GM18861 (cell line): Measurements from ENCODE around the gene KCNIP4.
A peak's percentile ranks its signal among the peaks of the same experiment; 100 is the strongest.

Experiments used
- ATAC-seq: cut with Tn5 transposase; IDR thresholded peaks from one replicate; pipeline ENCODE4 v1.9.1; 2021; ENCODE audit not compliant: unreplicated experiment

KCNIP4 gene

GRCh38 chr4:21768349-21769310, 179.9 kb downstream of the KCNIP4 start:
- ATAC-seq, result peak; percentile 67

GRCh38 chr4:21765810-21766407, 182.7 kb downstream of the KCNIP4 start:
- peak; percentile 61 for ATAC-seq

- ATAC-seq, result no peak
Measured at GRCh38 chr4:21763855-21764254, 184.7 kb downstream of the KCNIP4 start.

- ATAC-seq, result no peak
Measured at GRCh38 chr4:21757248-21757647, 191.3 kb downstream of the KCNIP4 start.

GRCh38 chr4:21753084-21753760, 195.3 kb downstream of the KCNIP4 start:
- no peak for ATAC-seq

GRCh38 chr4:21752616-21753015, 196.0 kb downstream of the KCNIP4 start:
- ATAC-seq, result no peak

GRCh38 chr4:21749924-21750323, 198.6 kb downstream of the KCNIP4 start:
- ATAC-seq, result no peak

- no peak for ATAC-seq
Measured at GRCh38 chr4:21749412-21749811, 199.2 kb downstream of the KCNIP4 start.

- ATAC-seq, result no peak
Measured at GRCh38 chr4:21744046-21744445, 204.5 kb downstream of the KCNIP4 start.

GRCh38 chr4:21742326-21742725, 206.2 kb downstream of the KCNIP4 start:
- ATAC-seq, result no peak

GRCh38 chr4:21738821-21739220, 209.8 kb downstream of the KCNIP4 start:
- ATAC-seq, result no peak

- ATAC-seq, result no peak
Measured at GRCh38 chr4:21735866-21736265, 212.7 kb downstream of the KCNIP4 start.

- no peak for ATAC-seq
Measured at GRCh38 chr4:21733894-21734630, 214.5 kb downstream of the KCNIP4 start.

- ATAC-seq, result no peak
Measured at GRCh38 chr4:21728304-21728703, 220.3 kb downstream of the KCNIP4 start.

- ATAC-seq, result no peak
Measured at GRCh38 chr4:21726255-21726815, 222.2 kb downstream of the KCNIP4 start.

- ATAC-seq, result no peak
Measured at GRCh38 chr4:21722157-21722839, 226.3 kb downstream of the KCNIP4 start.

GRCh38 chr4:21716531-21716930, 232.0 kb downstream of the KCNIP4 start:
- ATAC-seq, result no peak

- no peak for ATAC-seq
Measured at GRCh38 chr4:21710179-21710835, 238.3 kb downstream of the KCNIP4 start.

GRCh38 chr4:21709761-21710160, 238.8 kb downstream of the KCNIP4 start:
- ATAC-seq, result no peak

GRCh38 chr4:21709031-21709430, 239.5 kb downstream of the KCNIP4 start:
- ATAC-seq, result no peak
